SK-N-SH (cell line): ENCODE data around the gene CFAP221. TPM values are rescaled to one million over a fixed set of nuclear protein-coding genes. Genes with fewer than 3 reads are reported as not detected.

Experiments used
- CTCF ChIA-PET: fragments of 300-600, 350-600 bp; formaldehyde crosslinking; extraction: SDS; loops from one replicate; lab custom pipeline; 2021; lab: Yijun Ruan, JAX
- POLR2A ChIA-PET: fragments of 350-600 bp; sonication (Branson Sonifier 250); formaldehyde crosslinking; extraction: SDS; loops from one replicate; lab custom pipeline; 2020; ENCODE audit warnings: antibody characterized with exemption, inconsistent platforms; lab: Yijun Ruan, JAX
- DNase-seq: peaks from one replicate; pipeline ENCODE4 v3.0.0; 2012
- H2AFZ ChIP-seq: fragments of 200-600 bp; sonication (generic); 2 replicates; pipeline ENCODE4 v1.8.1; 2016; ENCODE audit warnings: antibody characterized with exemption, mild to moderate bottlenecking, low read depth
- H3F3A ChIP-seq: fragments of 200-600 bp; sonication (generic); replicated peaks from 2 replicates; pipeline ENCODE3; 2016; ENCODE audit warnings: antibody characterized with exemption, mild to moderate bottlenecking; ENCODE audit not compliant: insufficient read depth
- H3K27ac ChIP-seq, 2 experiments: fragments of 200-500 bp in 1 of 2; fragments of 200-600 bp in 1 of 2; sonication (Bioruptor generic) in 1 of 2; sonication (generic), shearing (Covaris generic) in 1 of 2; 2 replicates each; pipeline versions ENCODE4 v1.5.1 to v1.6.1; 2014 to 2016; ENCODE audit warnings: low read depth in 2 of 2, inconsistent platforms in 1 of 2, low read length in 1 of 2, mild to moderate bottlenecking in 1 of 2, mixed read lengths in 1 of 2
- H3K27me3 ChIP-seq: fragments of 200-600 bp; sonication (generic), shearing (Covaris generic); 2 replicates; pipeline ENCODE4 v1.6.1; 2016; ENCODE audit warnings: mixed run types; ENCODE audit not compliant: insufficient read depth
- H3K36me3 ChIP-seq, 2 experiments: fragments of 200-500 bp in 1 of 2; fragments of 200-600 bp in 1 of 2; sonication (Bioruptor generic) in 1 of 2; sonication (generic) in 1 of 2; replicated peaks in 1 of 2; 2 replicates each; pipeline versions ENCODE3 to v1.5.1; 2014 to 2016; ENCODE audit warnings: low read length in 1 of 2, mild to moderate bottlenecking in 1 of 2; ENCODE audit not compliant: insufficient read depth in 2 of 2, control insufficient read depth in 1 of 2
- H3K4me1 ChIP-seq, 2 experiments: fragments of 200-500 bp in 1 of 2; fragments of 200-600 bp in 1 of 2; sonication (Bioruptor generic) in 1 of 2; sonication (generic), shearing (Covaris generic) in 1 of 2; 2 replicates each; pipeline versions ENCODE4 v1.5.1 to v1.6.1; 2014 to 2016; ENCODE audit warnings: low read depth in 1 of 2, low read length in 1 of 2, mixed run types in 1 of 2; ENCODE audit not compliant: insufficient read depth in 2 of 2, control insufficient read depth in 1 of 2
- H3K4me2 ChIP-seq: fragments of 200-600 bp; sonication (generic), shearing (Covaris generic); 2 replicates; pipeline ENCODE4 v1.6.1; 2017; ENCODE audit warnings: mixed run types
- H3K4me3 ChIP-seq, 2 experiments: fragments of 200-500 bp in 1 of 2; fragments of 200-600 bp in 1 of 2; sonication (Bioruptor generic) in 1 of 2; sonication (generic), shearing (Covaris generic) in 1 of 2; 2 replicates each; pipeline versions ENCODE4 v1.5.1 to v1.8.1; 2014 to 2016; ENCODE audit warnings: low read depth in 2 of 2, inconsistent platforms in 1 of 2, low read length in 1 of 2, mild to moderate bottlenecking in 1 of 2, mixed read lengths in 1 of 2, moderate library complexity in 1 of 2
- H3K79me2 ChIP-seq: fragments of 200-600 bp; sonication (generic); 2 replicates; pipeline ENCODE4 v1.8.1; 2017; ENCODE audit warnings: mild to moderate bottlenecking; ENCODE audit not compliant: insufficient read depth
- H3K9ac ChIP-seq: fragments of 200-600 bp; sonication (generic); 2 replicates; pipeline ENCODE4 v1.6.1; 2017; ENCODE audit warnings: mixed run types
- H3K9me2 ChIP-seq: fragments of 200-600 bp; sonication (generic); 2 replicates; pipeline ENCODE4 v1.6.1; 2017; ENCODE audit warnings: mixed run types
- H3K9me3 ChIP-seq: fragments of 200-600 bp; sonication (generic); 2 replicates; pipeline ENCODE4 v1.6.1; 2017; ENCODE audit warnings: mixed run types, mild to moderate bottlenecking, moderate library complexity
- H4K20me1 ChIP-seq: fragments of 200-600 bp; sonication (generic); 2 replicates; pipeline ENCODE4 v1.6.1; 2017; ENCODE audit warnings: mild to moderate bottlenecking, mixed run types; ENCODE audit not compliant: insufficient read depth
- ELF1 ChIP-seq: IDR thresholded peaks from 2 replicates; pipeline ENCODE4 v1.4.0; 2012
- EP300 ChIP-seq, 2 experiments: IDR thresholded peaks; 2 replicates each; pipeline versions ENCODE4 v1.4.0 to v1.6.1; 2012; ENCODE audit warnings: borderline replicate concordance in 1 of 2, low read depth in 1 of 2, low read length in 1 of 2
- FOSL2 ChIP-seq: IDR thresholded peaks from 2 replicates; pipeline ENCODE4 v1.4.0; 2012; ENCODE audit warnings: low read depth, mild to moderate bottlenecking, moderate library complexity, borderline replicate concordance
- JUND ChIP-seq: IDR thresholded peaks from 2 replicates; pipeline ENCODE4 v1.4.0; 2012
- MEF2A ChIP-seq: IDR thresholded peaks from 2 replicates; pipeline ENCODE4 v1.4.0; 2012; ENCODE audit warnings: low read depth, borderline replicate concordance
- MXI1 ChIP-seq: IDR thresholded peaks from 2 replicates; pipeline ENCODE4 v1.6.1; 2012; ENCODE audit warnings: mild to moderate bottlenecking, low read depth, low read length, improper control_type of control experiment
- NRF1 ChIP-seq: IDR thresholded peaks from 2 replicates; pipeline ENCODE4 v1.6.1; 2012; ENCODE audit warnings: low read depth, mild to moderate bottlenecking, low read length
- POLR2AphosphoS5 ChIP-seq: IDR thresholded peaks from 2 replicates; pipeline ENCODE4 v1.6.1; 2012; ENCODE audit warnings: low read depth, low read length
- RAD21 ChIP-seq: IDR thresholded peaks from 2 replicates; pipeline ENCODE4 v1.6.1; 2012; ENCODE audit warnings: mild to moderate bottlenecking, low read length
- TAF1 ChIP-seq: IDR thresholded peaks from 2 replicates; pipeline ENCODE4 v1.6.1; 2012; ENCODE audit warnings: low read depth, mild to moderate bottlenecking, low read length, moderate library complexity, borderline replicate concordance
- TCF12 ChIP-seq: IDR thresholded peaks from 2 replicates; pipeline ENCODE4 v1.4.0; 2012
- USF2 ChIP-seq: fragments of 150-350 bp; IDR thresholded peaks from 2 replicates; pipeline ENCODE4 v1.6.1; 2017; ENCODE audit warnings: antibody characterized with exemption, low read length, low read depth, borderline replicate concordance
- YY1 ChIP-seq: IDR thresholded peaks from 2 replicates; pipeline ENCODE4 v1.4.0; 2012; ENCODE audit warnings: low read depth, mild to moderate bottlenecking
- WGBS: methylation state at CpG from one replicate; pipeline ENCODE4 v1.1.6; 2017; ENCODE audit warnings: low lambda C conversion rate; 5-methylcytosine and 5-hydroxymethylcytosine counted together
- polyA plus RNA-seq, 3 experiments: library from polyadenylated mRNA; depleted of rRNA; stranded (reverse); fragments of >200 nt; gene quantifications; 2 replicates each; pipeline ENCODE4 v1.2.3, GENCODE V29; 2012
- TF ChIP-seq, protein P1 (sequence below): IDR thresholded peaks from 2 replicates; pipeline ENCODE4 v1.4.0; 2012; ENCODE audit warnings: low read depth, borderline replicate concordance
- TF ChIP-seq, protein P2 (sequence below): fragments of 200-600 bp; sonication (generic); IDR thresholded peaks from 2 replicates; pipeline ENCODE4 v1.6.1; 2017; ENCODE audit warnings: antibody characterized with exemption, mild to moderate bottlenecking, moderate library complexity

CFAP221 gene
- polyA plus RNA-seq, 1 of the 3 experiments (the other 2 are of a cell fraction): 0.12 TPM

- TF ChIP-seq, protein P1, sequence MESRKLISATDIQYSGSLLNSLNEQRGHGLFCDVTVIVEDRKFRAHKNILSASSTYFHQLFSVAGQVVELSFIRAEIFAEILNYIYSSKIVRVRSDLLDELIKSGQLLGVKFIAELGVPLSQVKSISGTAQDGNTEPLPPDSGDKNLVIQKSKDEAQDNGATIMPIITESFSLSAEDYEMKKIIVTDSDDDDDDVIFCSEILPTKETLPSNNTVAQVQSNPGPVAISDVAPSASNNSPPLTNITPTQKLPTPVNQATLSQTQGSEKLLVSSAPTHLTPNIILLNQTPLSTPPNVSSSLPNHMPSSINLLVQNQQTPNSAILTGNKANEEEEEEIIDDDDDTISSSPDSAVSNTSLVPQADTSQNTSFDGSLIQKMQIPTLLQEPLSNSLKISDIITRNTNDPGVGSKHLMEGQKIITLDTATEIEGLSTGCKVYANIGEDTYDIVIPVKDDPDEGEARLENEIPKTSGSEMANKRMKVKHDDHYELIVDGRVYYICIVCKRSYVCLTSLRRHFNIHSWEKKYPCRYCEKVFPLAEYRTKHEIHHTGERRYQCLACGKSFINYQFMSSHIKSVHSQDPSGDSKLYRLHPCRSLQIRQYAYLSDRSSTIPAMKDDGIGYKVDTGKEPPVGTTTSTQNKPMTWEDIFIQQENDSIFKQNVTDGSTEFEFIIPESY: no peak
- no peak for TF ChIP-seq RAD21
- no peak for TF ChIP-seq USF2
- TF ChIP-seq TCF12: no peak
- no peak for TF ChIP-seq FOSL2
- TF ChIP-seq EP300 (IDR thresholded peaks at IDR 0.05; ENCODE audit: borderline replicate concordance in 1 of 2, low read depth in 1 of 2, low read length in 1 of 2): no peak
- no peak for TF ChIP-seq MXI1
- TF ChIP-seq TAF1: no peak
- no peak for TF ChIP-seq NRF1
- no peak for TF ChIP-seq POLR2AphosphoS5
- TF ChIP-seq JUND: no peak
- TF ChIP-seq MEF2A: no peak
- no peak for TF ChIP-seq ELF1
- TF ChIP-seq, protein P2, sequence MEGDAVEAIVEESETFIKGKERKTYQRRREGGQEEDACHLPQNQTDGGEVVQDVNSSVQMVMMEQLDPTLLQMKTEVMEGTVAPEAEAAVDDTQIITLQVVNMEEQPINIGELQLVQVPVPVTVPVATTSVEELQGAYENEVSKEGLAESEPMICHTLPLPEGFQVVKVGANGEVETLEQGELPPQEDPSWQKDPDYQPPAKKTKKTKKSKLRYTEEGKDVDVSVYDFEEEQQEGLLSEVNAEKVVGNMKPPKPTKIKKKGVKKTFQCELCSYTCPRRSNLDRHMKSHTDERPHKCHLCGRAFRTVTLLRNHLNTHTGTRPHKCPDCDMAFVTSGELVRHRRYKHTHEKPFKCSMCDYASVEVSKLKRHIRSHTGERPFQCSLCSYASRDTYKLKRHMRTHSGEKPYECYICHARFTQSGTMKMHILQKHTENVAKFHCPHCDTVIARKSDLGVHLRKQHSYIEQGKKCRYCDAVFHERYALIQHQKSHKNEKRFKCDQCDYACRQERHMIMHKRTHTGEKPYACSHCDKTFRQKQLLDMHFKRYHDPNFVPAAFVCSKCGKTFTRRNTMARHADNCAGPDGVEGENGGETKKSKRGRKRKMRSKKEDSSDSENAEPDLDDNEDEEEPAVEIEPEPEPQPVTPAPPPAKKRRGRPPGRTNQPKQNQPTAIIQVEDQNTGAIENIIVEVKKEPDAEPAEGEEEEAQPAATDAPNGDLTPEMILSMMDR: no peak
- no peak for TF ChIP-seq YY1
- H4K20me1 ChIP-seq: no peaks in the 10 kb centered on the region
- H3K4me1 ChIP-seq: peaks cover 0 to 3% of the 10 kb centered on the region in 2 experiments; a peak in 1 of 4 replicates
- H2AFZ ChIP-seq: no peak overlapping the region
- H3F3A ChIP-seq: no peaks in the 10 kb centered on the region
- H3K9ac ChIP-seq: no peak overlapping the region
- CTCF ChIA-PET: interaction anchor here (0.8 to 1.5 kb wide), 4 partner anchors 9 to 612 kb away, joined by 3 to 6 read pairs (median 3); no protein-coding TSS in a partner anchor
- POLR2A ChIA-PET: no interaction called here
- no peak overlapping the region for H3K4me2 ChIP-seq
- H3K27me3 ChIP-seq: no peaks in the 10 kb centered on the region
- no peak for DNase-seq
- no peaks in the 10 kb centered on the region for H3K79me2 ChIP-seq
- 73% methylated on average over 10 of the region's 12 CpGs for WGBS
- no peak overlapping the region for H3K27ac ChIP-seq
- no peaks in the 10 kb centered on the region for H3K9me3 ChIP-seq
- no peak overlapping the region for H3K4me3 ChIP-seq
- H3K9me2 ChIP-seq: no peaks in the 10 kb centered on the region
- no peaks in the 10 kb centered on the region for H3K36me3 ChIP-seq
Measured at GRCh38 chr2:119701352-119701751, 157.1 kb downstream of the CFAP221 start.
